HG03342 (cell line): ENCODE results near the gene ELF2.
A peak's percentile ranks its signal among the peaks of the same experiment; 100 is the strongest.
"Not testable (repeated sequence)": the region's sequence is repeated elsewhere in the genome, so short reads cannot be mapped to it uniquely, and the experiment has no call there.

ENCODE experiments used
- ATAC-seq: cut with Tn5 transposase; IDR thresholded peaks from one replicate; pipeline ENCODE4 v1.9.1; 2021; ENCODE audit warnings: mild to moderate bottlenecking, moderate library complexity; ENCODE audit not compliant: unreplicated experiment

Gene ELF2

DNA sequence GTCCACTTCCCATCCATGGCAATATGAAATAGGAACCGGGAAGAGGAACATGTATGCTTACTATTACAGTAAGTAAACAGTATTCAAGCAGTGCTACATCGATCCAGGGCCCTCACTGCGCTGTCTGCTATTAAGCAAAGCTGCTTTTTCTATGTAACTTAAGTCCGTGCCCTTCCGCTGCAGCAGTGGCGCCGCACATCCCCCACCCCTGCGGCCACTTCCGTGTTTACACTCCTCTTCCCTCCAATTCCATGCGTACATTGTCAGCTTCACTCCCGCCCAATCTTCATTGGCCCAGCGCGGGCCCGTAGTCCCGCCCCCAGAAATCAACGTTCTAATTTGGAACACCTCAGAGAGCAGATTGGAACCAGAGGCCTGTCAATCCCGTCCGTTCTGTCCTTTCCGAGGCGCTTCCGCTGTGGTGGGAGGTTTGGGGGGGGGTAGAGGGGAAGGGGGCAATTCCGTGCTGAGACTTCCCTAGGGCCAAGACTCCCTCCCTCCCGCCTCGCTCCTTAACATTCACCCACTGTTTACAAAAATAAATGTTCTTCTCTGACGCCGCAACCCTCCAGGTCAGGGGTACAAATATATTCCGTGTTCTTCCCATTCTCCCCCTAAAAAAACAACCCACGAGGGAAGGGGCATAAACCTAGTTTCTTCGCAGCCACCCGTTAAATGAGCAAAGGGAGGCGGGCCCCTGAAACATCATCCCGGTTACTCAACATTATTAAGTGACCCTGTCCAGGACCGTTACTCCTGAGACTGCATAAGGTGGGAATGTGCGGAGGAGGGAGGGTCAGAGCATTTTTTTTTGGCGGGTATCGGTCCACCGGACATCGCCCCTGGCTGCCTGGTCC lies 94.0 kb downstream of the ELF2 start:
- peak; percentile 90 for ATAC-seq

DNA sequence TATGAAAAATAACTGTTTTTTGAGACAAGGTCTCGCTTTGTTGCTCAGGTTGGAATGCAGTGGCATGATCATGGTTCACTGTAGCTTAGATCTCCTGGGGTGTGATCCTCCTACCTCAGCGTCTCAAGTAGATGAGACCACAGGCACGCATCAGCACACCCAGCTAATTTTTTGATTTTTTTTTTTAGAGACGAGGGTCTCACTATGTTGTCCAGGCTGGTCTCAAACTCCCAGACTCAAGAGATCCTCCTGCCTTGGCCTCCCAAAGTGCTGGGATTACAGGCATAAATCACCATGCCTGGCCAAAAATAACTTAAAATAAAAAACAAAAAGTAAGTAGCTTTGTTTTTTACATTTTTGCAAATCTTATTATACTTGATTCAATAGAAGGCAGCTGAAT lies 98.1 kb downstream of the ELF2 start:
- no peak for ATAC-seq

DNA sequence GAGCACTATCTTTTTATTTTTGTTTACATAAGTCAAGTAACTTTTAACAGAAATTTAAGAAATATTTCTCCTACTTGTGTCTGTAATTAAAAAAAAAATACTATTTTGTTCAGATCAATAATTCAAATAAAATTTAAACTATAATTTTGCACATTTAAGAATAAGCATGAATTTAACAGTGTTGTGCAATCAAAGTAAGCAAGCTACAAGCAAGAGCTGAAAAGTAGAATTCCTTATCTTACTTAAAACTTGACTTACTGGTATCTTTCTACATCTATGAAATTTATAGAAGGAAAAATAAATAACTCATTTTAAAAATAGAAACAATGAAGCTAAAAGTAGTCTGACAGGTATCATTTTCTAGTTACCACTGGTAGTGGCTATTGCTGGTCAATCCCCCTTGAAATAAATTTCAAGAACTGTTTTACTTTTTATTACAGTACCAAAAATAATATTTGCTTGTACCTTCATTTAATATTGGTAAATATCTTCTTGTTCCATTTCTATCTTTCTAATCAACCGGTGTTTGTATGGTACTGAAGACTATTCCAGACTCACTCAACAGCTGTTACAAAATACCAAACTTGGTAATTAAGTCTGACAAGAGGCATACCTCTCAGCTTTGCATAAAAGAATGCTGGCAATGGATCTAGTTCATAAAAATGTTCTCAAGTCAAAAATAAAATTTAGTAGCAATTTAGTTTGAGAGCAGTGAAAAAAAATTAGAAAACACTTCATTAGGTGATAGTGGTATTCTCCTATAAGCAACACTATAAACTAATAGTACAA lies 99.3 kb downstream of the ELF2 start:
- ATAC-seq: no peak

DNA sequence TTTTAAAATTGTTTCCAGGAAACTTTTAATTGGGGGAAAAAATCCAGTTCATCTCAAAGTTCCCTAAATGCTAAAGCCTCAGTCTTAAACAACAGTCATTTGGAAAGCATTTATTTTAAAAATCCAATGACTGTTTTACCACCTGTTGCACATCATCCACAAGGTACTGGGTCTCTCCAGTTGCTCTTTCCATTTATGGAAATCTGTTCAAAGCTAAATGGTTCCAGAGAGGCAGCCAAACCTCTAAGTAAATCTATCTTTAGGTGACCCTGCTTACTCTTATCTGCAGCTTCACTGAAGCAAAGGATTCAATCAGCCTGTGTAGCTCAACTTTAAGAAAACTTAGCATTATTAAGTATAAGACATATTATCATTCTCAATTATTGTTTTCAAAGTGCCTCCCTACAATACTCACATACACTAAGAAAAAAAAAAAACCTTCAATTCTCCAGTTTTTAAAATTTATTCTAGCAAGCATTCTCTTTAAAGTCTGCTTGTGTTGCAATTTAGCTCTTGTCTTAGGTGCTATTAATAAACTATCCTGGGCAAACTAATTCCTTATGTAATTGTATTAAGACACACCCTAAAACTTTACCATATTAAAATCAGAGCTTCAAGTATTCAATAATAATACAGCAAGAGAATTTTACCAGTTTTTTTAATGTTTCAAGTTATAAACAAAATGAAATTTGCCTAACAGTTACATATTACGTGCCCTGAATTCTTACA lies 100.8 kb downstream of the ELF2 start:
- no peak for ATAC-seq

DNA sequence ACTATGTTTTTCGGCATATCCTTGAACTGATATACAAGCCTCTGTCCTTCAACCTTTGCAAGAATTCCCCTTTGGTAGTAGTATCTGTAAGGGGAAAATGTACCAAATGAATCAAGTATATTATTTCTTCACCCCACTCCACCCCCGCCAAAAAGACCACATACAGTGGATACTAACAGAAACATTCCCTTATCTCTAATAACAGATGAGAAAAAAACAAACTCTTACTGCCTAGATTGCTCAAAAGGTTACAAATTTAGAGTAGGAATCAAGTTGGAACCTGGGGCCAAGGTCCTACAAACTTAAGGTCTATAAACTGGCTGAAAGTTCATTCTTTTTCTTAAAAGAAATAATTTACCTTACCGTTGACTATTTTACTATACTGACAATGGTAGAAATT lies 116.4 kb downstream of the ELF2 start:
- no peak for ATAC-seq

DNA sequence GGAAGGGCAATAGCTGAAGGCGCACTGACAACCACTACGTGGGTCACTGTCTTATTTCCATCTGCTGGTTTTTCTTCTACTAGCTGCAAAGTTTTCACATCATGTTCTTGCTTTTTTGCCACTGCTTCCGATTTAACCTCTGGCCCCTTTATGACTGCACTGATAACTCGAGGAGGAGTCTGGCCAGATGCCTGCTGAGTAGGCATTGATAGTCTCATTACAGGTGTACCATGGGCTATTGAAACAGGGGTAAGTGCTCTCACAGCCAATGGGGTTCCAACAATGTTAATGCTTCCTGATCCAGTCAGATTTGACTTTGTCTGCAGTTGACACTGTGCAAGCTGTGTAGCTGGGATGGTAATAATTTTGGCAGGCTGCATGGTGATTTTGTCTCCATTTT lies 118.0 kb downstream of the ELF2 start:
- not testable (repeated sequence) for ATAC-seq

DNA sequence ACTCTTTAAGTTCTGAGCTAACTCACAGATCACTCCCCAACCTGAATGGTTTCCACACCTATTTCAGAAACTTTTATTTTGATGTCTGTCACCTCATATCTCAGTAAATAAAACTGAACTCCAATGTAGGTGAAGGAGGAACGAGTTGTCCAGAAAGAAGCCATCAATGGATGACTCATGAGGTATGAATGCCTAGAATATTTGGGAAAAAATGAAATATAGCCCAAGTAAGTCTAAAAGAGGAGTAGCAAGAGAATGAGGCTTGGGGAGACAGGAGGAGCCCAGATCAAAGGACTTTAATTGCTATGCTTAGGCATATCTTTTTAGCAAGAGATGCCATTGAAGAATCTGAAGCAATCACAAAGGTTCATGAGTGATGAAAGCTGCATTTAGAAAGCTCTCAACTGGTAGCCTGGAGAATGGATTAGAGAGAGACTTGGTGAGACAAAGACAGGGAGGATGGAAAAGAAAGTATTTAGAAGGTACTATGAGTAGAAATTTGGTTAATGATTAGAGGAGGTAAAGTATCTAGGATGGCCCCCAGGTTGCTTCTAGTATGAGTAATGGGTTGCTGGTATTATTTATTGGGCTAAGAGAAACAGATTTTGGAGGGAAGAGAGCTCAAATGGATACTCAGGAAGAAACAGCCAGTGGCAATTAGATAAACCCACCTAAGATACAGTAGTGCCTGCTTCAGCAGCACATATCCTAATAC lies 122.1 kb downstream of the ELF2 start:
- no peak for ATAC-seq

DNA sequence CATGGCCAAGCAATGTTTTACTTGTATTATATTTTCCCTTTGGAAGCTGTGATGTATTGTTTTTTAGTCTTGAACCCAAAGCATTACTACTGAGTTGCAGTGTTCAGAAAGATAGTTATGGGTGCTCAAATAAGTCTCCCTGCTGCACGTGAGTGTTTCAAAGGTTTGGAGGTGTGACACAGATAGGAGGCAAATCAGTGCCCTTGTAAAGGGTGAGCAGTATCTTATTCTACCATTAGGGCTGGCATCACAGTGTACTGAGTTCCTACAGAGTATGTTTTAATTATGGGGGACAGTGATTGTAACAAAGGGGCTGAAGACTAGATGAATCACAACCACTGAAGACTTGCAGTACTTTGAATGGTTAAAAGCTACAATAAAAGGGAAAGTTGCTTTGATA lies 123.1 kb downstream of the ELF2 start:
- no peak for ATAC-seq

DNA sequence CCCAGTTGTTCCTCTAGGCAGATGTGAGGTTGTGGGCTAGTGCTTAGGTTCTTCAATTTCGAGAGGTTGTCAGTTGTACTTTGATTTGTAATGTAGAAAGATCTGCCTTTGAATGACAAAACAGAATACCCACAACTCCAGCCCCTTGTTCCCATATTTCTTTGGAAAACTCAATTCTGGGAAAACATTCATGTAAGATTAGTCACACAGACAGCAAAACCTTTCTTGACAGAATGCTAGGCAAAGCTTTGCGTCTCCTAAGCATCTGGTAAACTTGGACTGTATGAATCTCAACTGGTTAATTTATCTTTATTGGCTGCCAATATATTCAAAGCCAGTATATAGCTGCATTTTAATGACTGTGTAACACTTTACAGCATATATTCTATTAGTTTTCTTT lies 126.6 kb downstream of the ELF2 start:
- no peak for ATAC-seq

DNA sequence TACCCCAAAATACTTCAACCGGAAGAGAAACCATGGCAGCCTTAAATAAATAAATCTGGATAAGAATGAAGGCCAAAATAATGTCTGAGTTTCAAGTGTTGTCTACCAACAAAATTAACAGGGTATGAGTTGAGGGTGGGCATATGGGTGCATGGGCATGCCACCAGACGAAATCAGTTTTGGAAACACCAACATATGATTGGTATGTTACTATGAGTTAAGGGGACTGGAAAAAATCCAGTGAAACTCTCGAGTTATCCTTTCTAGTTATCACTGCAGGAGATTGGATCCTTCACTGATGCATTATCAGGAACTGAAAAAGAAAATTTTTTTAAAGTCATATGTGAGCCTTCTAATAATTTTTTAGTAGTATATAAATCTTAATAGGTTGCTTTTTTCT lies 129.0 kb downstream of the ELF2 start:
- ATAC-seq: no peak

DNA sequence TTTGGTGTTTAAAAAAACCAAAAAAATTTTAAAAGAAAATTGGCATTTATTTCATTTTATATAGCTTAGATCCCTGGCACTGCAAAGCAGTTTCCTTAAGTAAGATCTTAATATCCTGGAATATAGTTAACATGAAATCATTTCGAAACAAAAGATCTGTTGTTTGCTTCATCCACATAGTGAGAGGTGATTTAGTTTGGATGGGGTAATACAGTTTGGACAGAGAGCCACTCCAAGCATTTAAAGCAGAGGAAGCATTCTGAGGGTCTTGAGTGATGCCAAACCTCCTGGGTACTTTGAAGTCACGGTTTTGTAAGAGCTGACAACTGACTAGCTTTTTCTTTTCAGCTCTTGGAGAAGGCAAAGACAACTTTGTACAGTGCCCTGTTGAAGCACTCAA lies 132.7 kb downstream of the ELF2 start:
- ATAC-seq: no peak

DNA sequence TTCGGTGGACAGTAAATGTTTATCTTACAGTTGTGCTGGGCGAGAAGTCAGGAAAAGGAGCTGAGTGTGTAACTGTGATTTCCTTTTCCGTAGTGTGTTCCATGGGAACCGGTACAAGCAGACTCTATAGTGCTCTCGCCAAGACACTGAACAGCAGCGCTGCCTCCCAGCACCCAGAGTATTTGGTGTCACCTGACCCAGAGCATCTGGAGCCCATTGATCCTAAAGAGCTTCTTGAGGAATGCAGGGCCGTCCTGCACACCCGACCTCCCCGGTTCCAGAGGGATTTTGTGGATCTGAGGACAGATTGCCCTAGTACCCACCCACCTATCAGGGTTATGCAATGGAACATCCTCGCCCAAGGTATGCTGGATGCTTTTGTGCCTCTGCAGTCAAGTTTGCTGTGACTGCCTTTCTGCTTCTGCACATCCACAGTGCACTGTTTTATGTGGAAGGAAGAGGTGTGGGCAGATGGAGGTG lies 134.0 kb downstream of the ELF2 start:
- ATAC-seq: no peak

DNA sequence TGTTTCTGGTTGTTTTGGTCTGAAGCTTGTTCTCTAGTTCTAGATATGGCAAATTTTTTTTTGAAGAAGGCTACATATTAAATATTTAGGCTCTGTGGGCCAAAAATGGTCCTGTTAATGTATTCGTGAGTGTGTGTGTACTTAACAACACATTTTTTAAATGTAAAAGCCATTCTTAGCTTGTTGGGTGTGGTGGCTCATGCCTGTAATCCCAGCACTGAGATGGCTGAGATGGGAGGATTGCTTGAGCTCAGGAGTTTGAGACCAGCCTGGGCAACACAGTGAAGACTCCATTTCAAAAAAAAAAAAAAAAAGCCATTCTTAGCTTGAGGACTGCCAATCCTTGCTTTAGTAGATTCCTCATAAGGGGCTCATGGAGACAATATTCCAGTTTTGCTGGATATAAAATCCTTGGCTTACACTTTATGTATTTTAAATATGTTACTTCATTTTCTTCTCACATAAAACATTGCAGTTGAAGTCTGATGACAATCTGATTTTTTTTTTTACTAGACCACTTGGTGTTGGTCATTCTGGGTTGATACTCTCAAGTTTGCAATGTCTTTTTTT lies 138.1 kb downstream of the ELF2 start:
- ATAC-seq: no peak

DNA sequence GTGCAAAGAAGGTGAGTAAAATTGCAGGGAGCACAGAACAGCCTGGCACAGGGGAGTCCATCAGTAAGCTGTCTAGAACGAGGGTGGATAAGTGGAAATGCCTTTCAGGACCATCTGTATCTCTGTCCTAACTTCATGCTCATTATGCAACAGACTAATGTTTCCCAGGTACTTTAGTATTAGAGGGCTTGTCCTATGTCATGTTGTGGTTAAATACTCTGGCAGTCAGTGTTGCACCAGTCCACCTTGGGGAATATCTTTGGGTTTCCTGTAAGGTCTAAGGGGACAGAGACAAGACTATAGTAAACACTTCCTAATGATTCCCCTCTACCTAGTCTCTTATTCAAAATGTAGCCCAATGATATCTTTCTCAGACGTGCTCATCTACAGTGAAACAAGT lies 140.1 kb downstream of the ELF2 start:
- ATAC-seq: no peak

DNA sequence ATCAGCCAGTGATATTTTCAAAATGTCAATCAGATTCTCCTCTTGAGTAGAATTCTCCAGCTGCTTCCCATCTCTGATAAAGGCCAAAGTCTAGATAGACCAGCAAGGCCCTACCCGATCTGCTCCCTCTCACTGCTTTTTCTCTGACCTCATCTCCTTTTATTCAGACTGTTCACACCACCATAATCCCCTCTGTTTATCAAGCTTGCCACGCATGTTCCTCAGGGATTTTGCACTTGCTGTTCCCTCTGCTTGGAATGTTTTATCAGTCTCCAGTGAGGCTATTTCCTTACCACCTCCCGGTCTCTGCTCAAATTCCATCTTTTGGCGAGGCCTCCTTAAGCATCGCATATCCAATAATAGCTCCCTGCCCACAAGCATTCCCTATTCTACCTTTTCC lies 141.4 kb downstream of the ELF2 start:
- ATAC-seq: no peak

DNA sequence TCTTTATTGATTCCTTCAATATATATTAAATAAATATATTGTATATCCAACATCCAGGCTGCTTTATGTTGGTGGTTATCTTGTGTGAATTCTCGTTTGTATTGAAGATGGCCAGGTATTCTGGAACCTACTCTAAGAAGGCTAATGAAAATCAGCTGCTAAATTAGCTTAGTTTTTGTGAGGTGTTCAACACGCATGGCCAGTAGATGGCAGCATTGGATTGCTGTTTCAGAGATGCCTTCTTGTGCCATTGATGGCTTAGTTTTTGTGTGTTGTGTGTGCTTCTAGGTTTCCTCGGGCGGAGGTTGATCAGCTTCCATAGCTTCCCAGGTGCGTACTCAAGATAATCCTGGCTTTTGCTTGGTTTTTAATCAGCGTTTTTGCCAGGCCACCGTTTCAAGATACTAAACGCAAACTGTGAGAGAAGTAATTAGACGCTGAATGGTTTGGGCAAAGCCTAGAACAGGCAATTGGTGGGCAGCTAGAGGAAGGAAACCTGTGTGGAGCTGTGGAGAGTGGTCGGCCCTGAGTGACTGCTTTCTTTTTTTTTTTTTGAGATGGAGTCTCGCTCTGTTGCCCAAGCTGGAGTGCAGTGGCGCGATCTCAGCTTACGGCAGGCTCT lies 146.3 kb downstream of the ELF2 start:
- peak; percentile 86 for ATAC-seq

DNA sequence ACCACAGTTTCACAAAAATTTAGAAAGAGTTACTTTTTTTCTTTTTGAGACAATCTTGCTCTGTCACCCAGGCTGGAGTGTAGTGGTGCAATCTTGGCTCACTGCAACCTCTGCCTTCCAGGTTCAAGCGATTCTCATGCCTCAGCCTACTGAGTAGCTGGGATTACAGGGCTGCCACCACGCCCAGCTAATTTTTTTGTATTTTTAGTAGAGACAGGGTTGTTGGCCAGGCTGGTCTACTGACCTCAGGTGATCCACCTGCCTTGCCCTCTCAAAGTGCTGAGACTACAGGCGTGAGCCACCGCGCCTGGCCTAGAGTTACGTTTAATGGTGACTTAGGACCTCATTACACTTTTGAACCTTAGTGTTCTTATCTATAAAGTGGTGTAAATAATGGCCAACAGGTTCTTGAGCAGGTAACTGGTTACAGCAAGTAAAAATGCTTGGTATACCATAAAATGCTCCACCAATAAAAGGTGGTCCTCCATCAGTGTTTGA lies 147.1 kb downstream of the ELF2 start:
- not testable (repeated sequence) for ATAC-seq

DNA sequence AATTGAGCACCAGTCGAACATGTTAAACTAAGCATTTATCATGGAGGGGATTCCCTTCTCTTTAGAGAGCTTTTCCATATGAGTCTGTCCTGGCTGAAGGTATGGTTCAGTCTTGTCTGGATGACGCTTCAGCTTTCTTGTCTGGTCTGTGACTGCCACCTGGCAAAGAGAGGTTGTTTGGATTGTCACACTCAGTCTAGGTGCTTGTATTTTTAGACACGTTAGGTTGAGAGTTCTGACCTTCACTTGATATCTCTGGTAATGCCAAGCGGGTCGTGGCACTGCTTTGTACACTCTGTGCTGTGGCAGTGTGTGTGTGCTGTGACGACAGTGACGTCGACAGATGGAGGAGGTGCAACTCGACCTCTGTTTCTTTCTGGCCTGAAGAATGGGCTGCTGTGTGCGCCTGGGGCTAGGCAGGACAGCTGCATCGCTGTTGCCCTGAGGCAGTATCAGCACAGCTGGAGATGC lies 148.8 kb downstream of the ELF2 start:
- ATAC-seq: no peak

DNA sequence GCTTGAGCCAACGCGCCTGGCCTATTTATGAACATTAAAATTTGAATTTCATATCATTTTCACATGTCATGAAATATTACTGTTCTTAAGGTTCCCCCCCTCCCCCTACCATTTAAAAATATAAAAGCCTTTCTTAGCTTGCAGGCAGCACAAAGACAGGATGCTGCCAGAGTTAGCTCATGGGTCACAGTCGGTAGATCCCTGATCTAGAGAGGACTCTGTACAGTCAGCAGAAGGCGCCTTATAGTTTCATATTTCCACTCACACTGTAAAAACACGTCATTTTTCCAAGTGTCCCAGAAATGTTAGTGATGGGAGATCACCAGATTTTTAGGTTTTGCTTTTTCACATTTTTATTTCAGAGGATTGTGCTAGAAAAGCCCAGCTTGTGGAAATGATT lies 149.2 kb downstream of the ELF2 start:
- no peak for ATAC-seq

DNA sequence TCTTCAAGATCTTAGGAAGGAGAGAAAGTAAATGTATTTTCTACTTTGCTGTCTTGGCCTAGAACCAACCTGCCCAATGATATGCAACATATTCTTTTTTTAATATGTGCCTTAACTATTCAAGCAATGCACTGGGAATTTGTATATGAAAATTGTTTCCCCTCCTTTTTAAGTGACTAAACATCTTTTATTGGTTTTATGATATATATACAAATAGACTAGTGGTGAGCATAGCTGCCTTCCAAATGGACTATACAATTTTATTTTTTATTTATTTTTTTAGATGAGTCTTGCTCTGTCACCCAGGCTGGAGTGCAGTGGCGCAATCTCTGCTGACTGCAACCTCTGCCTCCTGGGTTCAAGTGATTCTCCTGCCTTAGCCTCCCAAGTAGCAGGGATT lies 151.2 kb downstream of the ELF2 start:
- ATAC-seq: no peak
